Measurements from ENCODE around the gene CLCN4.

GRCh38 chrX:10245886-10246285 is 89.1 kb downstream of the CLCN4 start:
- TF ChIP-seq POLR2A (IDR thresholded peaks at IDR 0.05; ENCODE audit: low read length): no peak
- no peak for TF ChIP-seq GATA1 (IDR thresholded peaks at IDR 0.05; ENCODE audit: low read depth, low read length)

All from erythroblast (primary cell).